Measurements from ENCODE around the gene OR5H6.

DNA sequence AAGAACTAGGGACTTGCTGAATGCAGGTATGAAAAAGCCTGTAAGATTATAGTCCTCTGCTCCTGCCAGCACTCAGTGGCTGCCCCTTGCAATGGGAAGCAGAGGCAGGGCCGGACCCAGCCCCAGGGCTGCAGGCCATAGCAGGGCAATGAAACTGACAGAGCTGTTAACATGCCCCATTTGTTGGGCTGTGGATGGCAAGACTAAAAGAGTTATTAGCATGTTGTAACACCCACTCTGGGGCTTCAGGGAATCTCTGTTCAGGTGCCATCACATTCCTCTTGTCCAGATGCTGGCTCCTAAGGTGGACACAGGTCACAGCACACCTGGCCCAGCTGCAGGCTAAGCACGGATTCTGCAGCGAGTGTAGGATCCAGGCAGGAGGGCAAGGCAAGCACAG is 10.9 kb downstream of the OR5H6 start:
- no peak for TF ChIP-seq POLR2A (IDR thresholded peaks at IDR 0.05)
- TF ChIP-seq, protein P1, sequence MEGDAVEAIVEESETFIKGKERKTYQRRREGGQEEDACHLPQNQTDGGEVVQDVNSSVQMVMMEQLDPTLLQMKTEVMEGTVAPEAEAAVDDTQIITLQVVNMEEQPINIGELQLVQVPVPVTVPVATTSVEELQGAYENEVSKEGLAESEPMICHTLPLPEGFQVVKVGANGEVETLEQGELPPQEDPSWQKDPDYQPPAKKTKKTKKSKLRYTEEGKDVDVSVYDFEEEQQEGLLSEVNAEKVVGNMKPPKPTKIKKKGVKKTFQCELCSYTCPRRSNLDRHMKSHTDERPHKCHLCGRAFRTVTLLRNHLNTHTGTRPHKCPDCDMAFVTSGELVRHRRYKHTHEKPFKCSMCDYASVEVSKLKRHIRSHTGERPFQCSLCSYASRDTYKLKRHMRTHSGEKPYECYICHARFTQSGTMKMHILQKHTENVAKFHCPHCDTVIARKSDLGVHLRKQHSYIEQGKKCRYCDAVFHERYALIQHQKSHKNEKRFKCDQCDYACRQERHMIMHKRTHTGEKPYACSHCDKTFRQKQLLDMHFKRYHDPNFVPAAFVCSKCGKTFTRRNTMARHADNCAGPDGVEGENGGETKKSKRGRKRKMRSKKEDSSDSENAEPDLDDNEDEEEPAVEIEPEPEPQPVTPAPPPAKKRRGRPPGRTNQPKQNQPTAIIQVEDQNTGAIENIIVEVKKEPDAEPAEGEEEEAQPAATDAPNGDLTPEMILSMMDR (IDR thresholded peaks at IDR 0.05), result no peak
